Stimulated activated naive B cell treated with anti-CD40 and anti-IgM and Interleukin-4, amounts not matched to agents 10 μg/mL and 1 μg/mL and 100 μg/mL, for 72 hours (primary cell): Measurements from ENCODE around the gene EPM2A.

Experiments used
- ATAC-seq, 2 donors: fragments of 150-1000 bp; cut with Tn5 transposase; replicated peaks; 2 replicates each; pipeline ENCODE4 v1.10.0; 2021; ENCODE audit warnings: moderate library complexity in 1 of 2
- DNase-seq: peaks from one replicate; pipeline ENCODE4 v3.0.0; 2021
- H3K27ac Mint-ChIP-seq: one replicate; pipeline ENCODE4 v1.8.0; 2022; ENCODE audit warnings: mild to moderate bottlenecking, mixed read lengths
- H3K27me3 Mint-ChIP-seq, 2 donors: one replicate each; pipeline ENCODE4 v1.8.0; 2022; ENCODE audit warnings: mixed read lengths in 2 of 2
- H3K36me3 Mint-ChIP-seq, 2 donors: one replicate each; pipeline ENCODE4 v1.8.0; 2022; ENCODE audit warnings: mixed read lengths in 2 of 2, mild to moderate bottlenecking in 1 of 2
- H3K4me1 Mint-ChIP-seq, 2 donors: one replicate each; pipeline ENCODE4 v1.8.0; 2022; ENCODE audit warnings: mixed read lengths in 2 of 2, mild to moderate bottlenecking in 1 of 2
- H3K4me3 Mint-ChIP-seq, 2 donors: one replicate each; pipeline ENCODE4 v1.8.0; 2022; ENCODE audit warnings: mild to moderate bottlenecking in 2 of 2, mixed read lengths in 2 of 2, moderate library complexity in 1 of 2
- H3K9me3 Mint-ChIP-seq, 2 donors: one replicate each; pipeline ENCODE4 v1.8.0; 2022; ENCODE audit warnings: mixed read lengths in 2 of 2, mild to moderate bottlenecking in 1 of 2

EPM2A gene

GRCh38 chr6:145632971-145633370 lies 102.3 kb downstream of the EPM2A start:
- ATAC-seq, result no peak
- Mint-ChIP-seq H3K27me3 (no peaks in the 10 kb centered on the region), H3K4me3 (no peak overlapping the region), H3K4me1 (peaks cover 6 to 8% of the 10 kb centered on the region in 2 donors), H3K36me3 (peaks cover 13 to 24% of the 10 kb centered on the region in 2 donors), H3K9me3 (no peaks in the 10 kb centered on the region), H3K27ac (no peak overlapping the region)
- DNase-seq, result no peak

GRCh38 chr6:145631374-145631773 lies 103.9 kb downstream of the EPM2A start:
- DNase-seq (no peak), ATAC-seq (no peak)
- H3K4me3 Mint-ChIP-seq, result no peak overlapping the region
- peaks cover 6 to 8% of the 10 kb centered on the region in 2 donors for H3K4me1 Mint-ChIP-seq
- H3K36me3 Mint-ChIP-seq, result peaks cover 20 to 29% of the 10 kb centered on the region in 2 donors
- no peaks in the 10 kb centered on the region for H3K9me3 Mint-ChIP-seq
- no peaks in the 10 kb centered on the region for H3K27me3 Mint-ChIP-seq
- H3K27ac Mint-ChIP-seq, result no peak overlapping the region

GRCh38 chr6:145630598-145630997 lies 104.7 kb downstream of the EPM2A start:
- no peaks in the 10 kb centered on the region for H3K9me3 Mint-ChIP-seq
- no peak overlapping the region for H3K27ac Mint-ChIP-seq
- no peaks in the 10 kb centered on the region for H3K27me3 Mint-ChIP-seq
- peaks cover 27 to 35% of the 10 kb centered on the region in 2 donors for H3K36me3 Mint-ChIP-seq
- H3K4me1 Mint-ChIP-seq, result peaks cover 6 to 8% of the 10 kb centered on the region in 2 donors
- no peak overlapping the region for H3K4me3 Mint-ChIP-seq
- ATAC-seq (no peak), DNase-seq (no peak)

- H3K27ac Mint-ChIP-seq, result no peak overlapping the region
- ATAC-seq (no peak), DNase-seq (no peak)
- H3K9me3 Mint-ChIP-seq, result no peaks in the 10 kb centered on the region
- peaks cover 5 to 7% of the 10 kb centered on the region in 2 donors for H3K4me1 Mint-ChIP-seq
- no peaks in the 10 kb centered on the region for H3K27me3 Mint-ChIP-seq
- H3K4me3 Mint-ChIP-seq, result no peak overlapping the region
- H3K36me3 Mint-ChIP-seq, result peaks cover 27 to 37% of the 10 kb centered on the region in 2 donors
Measured at GRCh38 chr6:145629478-145629877, 105.8 kb downstream of the EPM2A start.

GRCh38 chr6:145627451-145627850 lies 107.9 kb downstream of the EPM2A start:
- ATAC-seq, result no peak
- no peak for DNase-seq
- H3K27me3 Mint-ChIP-seq, result no peaks in the 10 kb centered on the region
- H3K4me1 Mint-ChIP-seq, result no peaks in the 10 kb centered on the region
- H3K27ac Mint-ChIP-seq, result no peak overlapping the region
- H3K36me3 Mint-ChIP-seq, result peaks cover 27 to 37% of the 10 kb centered on the region in 2 donors
- H3K4me3 Mint-ChIP-seq, result no peak overlapping the region
- no peaks in the 10 kb centered on the region for H3K9me3 Mint-ChIP-seq

- DNase-seq (no peak), ATAC-seq (no peak)
- H3K27me3 Mint-ChIP-seq, result no peaks in the 10 kb centered on the region
- no peak overlapping the region for H3K4me3 Mint-ChIP-seq
- no peak overlapping the region for H3K27ac Mint-ChIP-seq
- peaks cover 24 to 34% of the 10 kb centered on the region in 2 donors for H3K36me3 Mint-ChIP-seq
- H3K4me1 Mint-ChIP-seq, result no peaks in the 10 kb centered on the region
- no peaks in the 10 kb centered on the region for H3K9me3 Mint-ChIP-seq
Measured at GRCh38 chr6:145626857-145627256, 108.5 kb downstream of the EPM2A start.

- peaks cover 16 to 19% of the 10 kb centered on the region in 2 donors for H3K36me3 Mint-ChIP-seq
- DNase-seq (no peak), ATAC-seq (no peak)
- no peak overlapping the region for H3K27ac Mint-ChIP-seq
- no peak overlapping the region for H3K4me3 Mint-ChIP-seq
- H3K4me1 Mint-ChIP-seq, result no peaks in the 10 kb centered on the region
- peaks cover 11% of the 10 kb centered on the region in 2 donors for H3K9me3 Mint-ChIP-seq
- H3K27me3 Mint-ChIP-seq, result no peaks in the 10 kb centered on the region
Measured at GRCh38 chr6:145623231-145623630, 112.1 kb downstream of the EPM2A start.

GRCh38 chr6:145621776-145622175 lies 113.5 kb downstream of the EPM2A start:
- no peaks in the 10 kb centered on the region for H3K27me3 Mint-ChIP-seq
- H3K4me3 Mint-ChIP-seq, result no peak overlapping the region
- peaks cover 16 to 17% of the 10 kb centered on the region in 2 donors for H3K36me3 Mint-ChIP-seq
- H3K9me3 Mint-ChIP-seq, result peaks cover 14 to 15% of the 10 kb centered on the region in 2 donors
- H3K27ac Mint-ChIP-seq, result no peak overlapping the region
- no peak for DNase-seq
- ATAC-seq, result no peak
- H3K4me1 Mint-ChIP-seq, result no peaks in the 10 kb centered on the region

- no peak for DNase-seq
- Mint-ChIP-seq H3K4me3 (no peak overlapping the region), H3K4me1 (no peaks in the 10 kb centered on the region), H3K27ac (no peak overlapping the region), H3K9me3 (peaks cover 15 to 18% of the 10 kb centered on the region in 2 donors), H3K36me3 (peaks cover 11 to 14% of the 10 kb centered on the region in 2 donors), H3K27me3 (no peaks in the 10 kb centered on the region)
- ATAC-seq, result no peak
Measured at GRCh38 chr6:145620088-145620487, 115.2 kb downstream of the EPM2A start.

GRCh38 chr6:145609521-145609920 lies 125.8 kb downstream of the EPM2A start:
- peaks cover 3 to 4% of the 10 kb centered on the region in 2 donors for H3K36me3 Mint-ChIP-seq
- no peaks in the 10 kb centered on the region for H3K27me3 Mint-ChIP-seq
- H3K4me1 Mint-ChIP-seq, result no peaks in the 10 kb centered on the region
- DNase-seq (no peak), ATAC-seq (no peak)
- H3K27ac Mint-ChIP-seq, result no peak overlapping the region
- no peak overlapping the region for H3K4me3 Mint-ChIP-seq
- peaks cover 4% of the 10 kb centered on the region in 2 donors for H3K9me3 Mint-ChIP-seq

- ATAC-seq (no peak), DNase-seq (no peak)
- no peak overlapping the region for H3K4me3 Mint-ChIP-seq
- no peak overlapping the region for H3K27ac Mint-ChIP-seq
- no peaks in the 10 kb centered on the region for H3K4me1 Mint-ChIP-seq
- peaks cover 4% of the 10 kb centered on the region in 2 donors for H3K9me3 Mint-ChIP-seq
- peaks cover 3 to 4% of the 10 kb centered on the region in 2 donors for H3K36me3 Mint-ChIP-seq
- no peaks in the 10 kb centered on the region for H3K27me3 Mint-ChIP-seq
Measured at GRCh38 chr6:145608850-145609249, 126.5 kb downstream of the EPM2A start.

- Mint-ChIP-seq H3K9me3 (peaks cover 4% of the 10 kb centered on the region in 2 donors), H3K4me1 (no peaks in the 10 kb centered on the region), H3K36me3 (peaks cover 3 to 4% of the 10 kb centered on the region in 2 donors), H3K27me3 (no peaks in the 10 kb centered on the region), H3K27ac (no peak overlapping the region), H3K4me3 (no peak overlapping the region)
- no peak for DNase-seq
- no peak for ATAC-seq
Measured at GRCh38 chr6:145603991-145604390, 131.3 kb downstream of the EPM2A start.

GRCh38 chr6:145603424-145603833 lies 131.9 kb downstream of the EPM2A start:
- Mint-ChIP-seq H3K36me3 (peaks cover 3 to 4% of the 10 kb centered on the region in 2 donors), H3K4me3 (no peak overlapping the region), H3K4me1 (no peaks in the 10 kb centered on the region), H3K9me3 (peaks cover 4% of the 10 kb centered on the region in 2 donors), H3K27me3 (no peaks in the 10 kb centered on the region), H3K27ac (no peak overlapping the region)
- no peak for ATAC-seq
- DNase-seq, result no peak

GRCh38 chr6:145602726-145603326 lies 132.5 kb downstream of the EPM2A start:
- ATAC-seq, result no peak
- H3K36me3 Mint-ChIP-seq, result peaks cover 3 to 4% of the 10 kb centered on the region in 2 donors
- no peaks in the 10 kb centered on the region for H3K27me3 Mint-ChIP-seq
- no peak overlapping the region for H3K27ac Mint-ChIP-seq
- H3K9me3 Mint-ChIP-seq, result peaks cover 4% of the 10 kb centered on the region in 2 donors
- no peak overlapping the region for H3K4me3 Mint-ChIP-seq
- no peak for DNase-seq
- H3K4me1 Mint-ChIP-seq, result no peaks in the 10 kb centered on the region

GRCh38 chr6:145601397-145601796 lies 133.9 kb downstream of the EPM2A start:
- ATAC-seq (no peak), DNase-seq (no peak)
- Mint-ChIP-seq H3K9me3 (peaks cover 0 to 2% of the 10 kb centered on the region in 2 donors), H3K36me3 (no peaks in the 10 kb centered on the region), H3K4me3 (no peak overlapping the region), H3K27ac (no peak overlapping the region), H3K27me3 (no peaks in the 10 kb centered on the region), H3K4me1 (no peaks in the 10 kb centered on the region)
